ENCODE data around the gene NOS1.

NOS1 gene

DNA sequence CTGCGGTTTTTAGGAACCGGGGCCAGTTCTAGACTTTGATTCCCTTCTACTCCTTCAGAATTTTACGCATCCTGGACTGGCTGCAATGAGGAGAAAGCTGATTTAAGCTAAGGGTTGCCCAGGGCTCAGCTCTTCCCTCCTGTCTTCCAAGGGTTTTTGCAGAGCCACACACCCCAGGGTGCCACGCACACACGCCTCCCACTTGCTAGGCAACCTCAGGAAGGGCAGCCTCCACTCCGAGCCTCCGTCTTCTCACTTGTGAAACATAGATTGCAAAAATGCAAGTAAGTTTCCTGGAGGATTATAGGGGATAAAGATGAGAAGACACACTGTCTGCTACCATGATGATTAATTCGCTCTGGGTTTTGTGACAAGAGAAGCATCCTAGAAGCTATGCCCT is 31.7 kb downstream of the NOS1 start:
- DNase-seq: no peak

GRCh38 chr12:117328556-117329100 is 32.8 kb downstream of the NOS1 start:
- DNase-seq: no peak

GRCh38 chr12:117322428-117322827 is 39.0 kb downstream of the NOS1 start:
- no peak for DNase-seq

DNA sequence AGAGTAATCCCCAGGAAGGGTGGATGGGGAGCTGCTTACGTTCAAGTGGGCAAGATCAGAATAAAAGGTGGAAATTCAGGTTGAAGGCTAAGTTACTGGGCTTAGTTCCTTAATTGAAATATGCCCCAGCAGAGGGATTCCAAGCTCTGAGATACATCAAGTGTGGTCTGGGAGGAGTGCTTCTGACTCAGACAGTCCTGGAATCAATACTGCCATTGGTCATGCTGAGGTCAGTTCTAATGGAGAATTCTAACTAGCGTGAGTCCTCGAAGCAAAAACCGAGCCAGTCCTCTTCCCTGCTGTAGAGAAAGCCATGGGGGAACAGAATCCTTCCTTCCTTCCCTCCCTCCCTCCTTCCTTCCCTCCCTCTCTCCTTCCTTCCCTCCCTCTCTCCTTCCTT is 39.9 kb downstream of the NOS1 start:
- no peak for DNase-seq

- no peak for DNase-seq
These were observed 42.8 kb downstream of the NOS1 start for GRCh38 chr12:117318591-117318990.

- no peak for DNase-seq
These were observed 45.1 kb downstream of the NOS1 start for GRCh38 chr12:117316336-117316735.

- no peak for DNase-seq
These were observed 47.5 kb downstream of the NOS1 start for GRCh38 chr12:117313926-117314325.

DNA sequence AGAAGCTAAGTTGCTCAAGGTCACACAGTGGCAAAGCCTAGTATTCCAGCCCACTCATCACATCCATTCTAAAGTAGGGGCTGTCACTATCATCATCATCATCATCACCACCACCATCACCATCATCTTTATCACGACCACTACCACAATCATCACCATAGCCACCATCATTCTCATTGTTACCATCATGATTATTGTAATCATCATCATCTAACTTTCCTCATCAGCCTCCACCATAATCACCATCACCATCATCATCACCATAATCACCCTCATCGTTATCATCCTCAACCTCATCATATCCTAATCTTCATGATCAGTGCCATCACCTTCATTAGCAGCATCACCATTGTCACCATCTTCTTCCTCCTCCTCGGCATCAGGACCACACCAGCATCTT is 48.7 kb downstream of the NOS1 start:
- DNase-seq: no peak

GRCh38 chr12:117309276-117309925 is 52.0 kb downstream of the NOS1 start:
- no peak for DNase-seq

DNA sequence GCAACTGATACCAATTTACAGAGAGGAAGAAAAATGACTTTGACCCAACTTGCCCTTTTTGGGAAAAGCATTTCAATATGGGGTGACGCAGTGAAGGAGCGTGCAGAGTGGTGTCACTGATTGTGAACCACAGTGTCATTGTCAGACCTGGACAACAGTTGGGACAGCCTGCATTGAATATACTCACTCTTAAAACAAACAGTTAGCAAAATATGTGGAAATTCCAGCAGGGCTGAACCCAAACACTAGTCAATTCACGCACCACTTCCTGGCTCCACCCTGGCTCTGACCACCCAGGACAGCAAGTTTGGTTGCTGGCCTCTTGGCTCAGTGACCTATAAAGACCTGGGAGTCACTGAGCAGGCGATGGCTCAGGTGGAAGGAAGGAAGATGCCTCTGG is 61.3 kb downstream of the NOS1 start:
- no peak for DNase-seq

DNA sequence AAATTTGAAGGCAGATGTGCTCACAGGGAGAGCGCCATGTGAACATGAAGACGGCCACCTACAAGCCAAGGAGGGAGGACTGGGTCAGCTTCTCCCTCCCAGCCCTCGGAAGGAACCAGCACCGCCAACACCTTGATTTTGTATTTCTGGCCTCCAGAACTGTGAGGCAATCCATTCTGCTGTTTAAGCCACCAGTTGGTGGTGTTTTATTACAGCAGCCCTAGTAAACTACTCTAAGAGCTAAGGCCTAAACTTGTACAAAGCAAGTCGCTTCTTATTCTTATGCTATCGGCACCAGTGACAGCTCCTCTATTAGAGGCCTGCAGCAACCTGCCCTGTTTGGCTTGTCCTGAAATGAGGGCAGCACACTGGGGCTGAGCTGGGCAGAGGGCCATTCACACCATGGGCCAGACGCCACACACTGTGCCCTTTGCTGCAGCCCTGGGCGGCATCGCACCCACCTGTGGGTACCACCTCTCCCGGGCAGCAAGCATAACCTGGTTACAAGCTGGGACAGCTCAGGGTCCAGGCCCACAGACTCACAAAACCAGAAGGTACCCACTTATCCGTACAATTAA is 62.7 kb downstream of the NOS1 start:
- DNase-seq: no peak

- DNase-seq: no peak
These were observed 63.2 kb downstream of the NOS1 start for GRCh38 chr12:117298191-117298590.

DNA sequence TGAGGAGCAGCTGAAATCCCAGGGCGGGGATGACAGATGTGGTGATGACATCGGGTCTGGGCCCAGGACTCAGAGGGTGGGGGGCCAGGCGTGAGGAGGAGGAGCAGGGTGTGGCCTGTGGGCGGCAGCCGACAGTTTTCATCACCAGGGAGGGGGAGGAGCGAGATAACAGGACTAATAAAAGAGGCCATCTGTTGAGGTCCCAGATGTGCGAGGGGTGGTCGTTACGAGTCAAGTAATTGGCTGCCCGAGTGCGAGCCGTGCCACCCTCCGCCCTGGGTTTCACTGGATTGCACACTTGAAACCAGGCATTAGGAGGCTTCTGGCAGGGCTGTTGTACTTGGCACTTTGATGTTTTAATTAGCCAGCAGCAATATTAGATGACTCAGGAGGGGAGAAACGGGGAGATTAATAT is 67.2 kb downstream of the NOS1 start:
- DNase-seq: no peak

GRCh38 chr12:117293510-117293909 is 67.9 kb downstream of the NOS1 start:
- no peak for DNase-seq

DNA sequence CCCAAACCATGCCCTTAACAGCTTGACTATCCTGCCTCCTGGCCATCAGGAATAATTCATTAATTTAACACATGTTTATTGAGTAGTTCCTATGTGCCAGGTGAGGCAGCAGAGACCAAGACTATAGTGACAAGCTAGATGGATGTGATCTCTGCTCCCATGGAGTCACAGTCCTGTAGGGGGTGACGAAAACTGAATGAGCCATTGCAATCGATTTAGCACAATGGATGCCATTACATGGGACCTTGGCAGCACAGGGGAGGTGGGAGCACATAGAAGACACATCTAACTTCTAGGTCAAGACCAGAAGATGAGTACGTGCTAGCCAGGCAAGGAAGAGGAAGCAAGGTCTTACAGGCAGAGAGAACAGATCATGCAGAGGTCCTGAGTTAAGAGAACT is 68.7 kb downstream of the NOS1 start:
- no peak for DNase-seq

GRCh38 chr12:117284140-117284539 is 77.3 kb downstream of the NOS1 start:
- no peak for DNase-seq

DNA sequence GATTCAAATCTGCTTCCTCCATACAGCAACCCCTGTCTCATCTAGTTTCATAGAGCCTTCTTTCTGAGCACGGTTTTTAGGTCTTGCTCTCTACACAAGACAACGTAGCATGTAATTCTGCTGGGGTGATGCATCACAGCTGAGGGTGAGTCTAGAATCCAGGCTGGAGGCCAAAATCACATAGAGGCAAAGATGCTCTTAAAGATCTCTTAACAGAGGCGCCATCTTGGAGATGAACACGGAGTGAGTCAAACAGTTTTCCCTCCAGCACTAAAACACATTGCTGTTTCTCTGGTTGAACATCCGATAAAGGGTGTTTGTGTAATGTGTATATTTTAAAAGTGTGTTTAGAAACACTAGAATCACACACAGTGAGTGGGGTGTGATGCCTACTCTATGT is 78.9 kb downstream of the NOS1 start:
- DNase-seq: no peak

DNA sequence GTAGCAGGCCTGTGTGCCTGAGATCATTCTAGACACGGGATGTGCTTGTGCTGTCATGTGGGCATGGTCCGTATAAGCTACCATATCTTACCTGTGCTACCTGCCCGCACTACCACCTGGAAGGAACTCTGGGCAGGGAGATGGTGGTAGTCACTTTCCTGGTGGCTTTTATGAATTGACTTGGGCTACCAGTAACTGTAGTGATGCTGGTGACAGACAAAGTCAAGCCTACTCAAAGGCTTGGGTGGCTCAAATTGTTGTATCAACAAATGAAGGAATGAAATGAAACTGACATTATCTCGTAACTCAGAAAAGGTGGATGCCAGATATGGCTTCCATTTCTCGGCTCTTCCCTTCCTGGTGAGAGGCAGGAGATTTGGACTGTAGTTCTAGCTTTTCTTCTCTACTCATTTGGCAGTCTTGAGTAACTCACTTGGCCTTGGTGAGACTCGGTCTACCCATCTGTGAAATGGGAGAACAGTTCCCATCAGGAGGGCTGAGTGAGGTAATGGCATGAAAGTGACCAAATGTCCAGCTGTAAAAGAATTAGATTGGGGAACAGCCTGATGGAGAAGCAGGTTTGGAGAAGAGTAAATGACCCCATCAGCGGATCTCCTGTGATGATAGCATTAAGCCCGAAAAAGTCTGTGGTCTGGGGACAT is 81.3 kb downstream of the NOS1 start:
- DNase-seq: no peak

- DNase-seq: no peak
These were observed 81.8 kb downstream of the NOS1 start for GRCh38 chr12:117279606-117280005.

- DNase-seq: no peak
These were observed 83.6 kb downstream of the NOS1 start for GRCh38 chr12:117277875-117278274.

DNA sequence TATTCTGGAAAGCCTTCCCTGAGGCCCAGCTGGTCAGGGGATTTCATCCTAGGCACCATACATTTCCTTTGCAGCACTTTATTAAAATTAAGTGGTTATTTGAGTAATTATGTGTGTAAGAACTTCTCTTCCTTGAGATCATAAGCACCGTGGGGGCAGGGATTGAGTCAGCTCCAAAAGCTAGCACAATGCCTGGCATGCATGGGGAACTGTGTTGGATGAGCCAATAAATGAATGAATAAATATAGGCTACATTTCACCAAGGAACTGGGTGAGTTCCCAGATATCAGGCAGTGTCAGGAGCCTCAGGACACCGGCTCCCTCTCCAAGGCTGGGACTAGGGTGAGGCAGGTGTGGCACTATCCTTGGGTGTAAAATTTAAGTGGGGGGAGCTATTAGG is 88.3 kb downstream of the NOS1 start:
- DNase-seq: no peak

- no peak for DNase-seq
These were observed 88.7 kb downstream of the NOS1 start for GRCh38 chr12:117272690-117273089.

- DNase-seq: no peak
These were observed 98.7 kb downstream of the NOS1 start for GRCh38 chr12:117262749-117263148.

DNA sequence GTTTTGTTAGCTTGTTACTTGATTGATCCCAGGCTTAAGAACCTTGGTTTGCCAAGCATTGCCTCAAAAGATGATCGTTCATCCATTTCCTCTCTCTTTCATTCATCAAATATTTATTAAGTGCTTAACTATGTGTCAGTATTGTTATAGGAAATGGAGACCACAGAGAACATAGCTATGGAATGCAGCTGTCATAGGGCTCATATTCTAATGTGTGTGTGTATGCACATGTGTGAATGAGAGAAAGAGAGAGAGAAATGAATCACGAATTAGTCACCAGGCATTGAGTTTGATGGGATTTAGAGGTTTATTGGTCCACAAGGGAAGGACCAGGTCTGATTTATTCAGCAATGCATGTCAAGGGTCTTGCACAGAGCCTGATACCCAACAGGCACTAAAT is 100.2 kb downstream of the NOS1 start:
- DNase-seq: no peak

Measured in activated naive CD4-positive, alpha-beta T cell treated with Interleukin-2 at 50 U/mL for 16 hours (primary cell).